ENCODE results near the gene ZBTB16.

DNA sequence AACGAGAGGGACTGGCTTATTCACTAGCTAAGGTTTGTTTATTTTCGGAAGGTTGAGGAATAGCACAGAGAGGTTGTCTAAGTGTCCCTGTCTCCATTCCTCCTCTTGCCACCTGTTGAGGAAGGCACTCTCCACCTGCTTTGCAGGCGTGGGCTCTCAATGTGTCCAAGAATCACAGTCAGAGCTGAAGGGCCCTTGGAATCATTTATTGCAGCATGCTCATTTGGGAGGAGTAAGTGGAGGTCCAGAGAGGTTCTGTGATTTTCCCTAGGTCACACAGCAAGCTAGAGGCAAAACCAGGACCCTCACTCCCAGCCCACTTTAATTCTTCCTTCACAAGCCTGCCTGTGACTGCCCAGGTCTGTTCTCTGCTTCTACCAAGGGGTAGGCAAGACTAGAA lies 21.3 kb downstream of the ZBTB16 start:
- TF ChIP-seq, protein P1, sequence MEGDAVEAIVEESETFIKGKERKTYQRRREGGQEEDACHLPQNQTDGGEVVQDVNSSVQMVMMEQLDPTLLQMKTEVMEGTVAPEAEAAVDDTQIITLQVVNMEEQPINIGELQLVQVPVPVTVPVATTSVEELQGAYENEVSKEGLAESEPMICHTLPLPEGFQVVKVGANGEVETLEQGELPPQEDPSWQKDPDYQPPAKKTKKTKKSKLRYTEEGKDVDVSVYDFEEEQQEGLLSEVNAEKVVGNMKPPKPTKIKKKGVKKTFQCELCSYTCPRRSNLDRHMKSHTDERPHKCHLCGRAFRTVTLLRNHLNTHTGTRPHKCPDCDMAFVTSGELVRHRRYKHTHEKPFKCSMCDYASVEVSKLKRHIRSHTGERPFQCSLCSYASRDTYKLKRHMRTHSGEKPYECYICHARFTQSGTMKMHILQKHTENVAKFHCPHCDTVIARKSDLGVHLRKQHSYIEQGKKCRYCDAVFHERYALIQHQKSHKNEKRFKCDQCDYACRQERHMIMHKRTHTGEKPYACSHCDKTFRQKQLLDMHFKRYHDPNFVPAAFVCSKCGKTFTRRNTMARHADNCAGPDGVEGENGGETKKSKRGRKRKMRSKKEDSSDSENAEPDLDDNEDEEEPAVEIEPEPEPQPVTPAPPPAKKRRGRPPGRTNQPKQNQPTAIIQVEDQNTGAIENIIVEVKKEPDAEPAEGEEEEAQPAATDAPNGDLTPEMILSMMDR (conservative IDR thresholded peaks at IDR 0.05; ENCODE audit: low read depth in 2 of 2): no peak
- TF ChIP-seq EZH2phosphoT487 (IDR thresholded peaks at IDR 0.05; ENCODE audit: unreplicated experiment): no peak
- no peak for TF ChIP-seq POLR2AphosphoS5 (IDR thresholded peaks at IDR 0.05; ENCODE audit: low read depth)
- no peak for TF ChIP-seq EZH2 (IDR thresholded peaks at IDR 0.05; ENCODE audit: low read depth, unreplicated experiment)
- no peak for TF ChIP-seq CREB1 (CRISPR knock-in tag; IDR thresholded peaks at IDR 0.05; ENCODE audit: low read depth)
- TF ChIP-seq, protein P2, sequence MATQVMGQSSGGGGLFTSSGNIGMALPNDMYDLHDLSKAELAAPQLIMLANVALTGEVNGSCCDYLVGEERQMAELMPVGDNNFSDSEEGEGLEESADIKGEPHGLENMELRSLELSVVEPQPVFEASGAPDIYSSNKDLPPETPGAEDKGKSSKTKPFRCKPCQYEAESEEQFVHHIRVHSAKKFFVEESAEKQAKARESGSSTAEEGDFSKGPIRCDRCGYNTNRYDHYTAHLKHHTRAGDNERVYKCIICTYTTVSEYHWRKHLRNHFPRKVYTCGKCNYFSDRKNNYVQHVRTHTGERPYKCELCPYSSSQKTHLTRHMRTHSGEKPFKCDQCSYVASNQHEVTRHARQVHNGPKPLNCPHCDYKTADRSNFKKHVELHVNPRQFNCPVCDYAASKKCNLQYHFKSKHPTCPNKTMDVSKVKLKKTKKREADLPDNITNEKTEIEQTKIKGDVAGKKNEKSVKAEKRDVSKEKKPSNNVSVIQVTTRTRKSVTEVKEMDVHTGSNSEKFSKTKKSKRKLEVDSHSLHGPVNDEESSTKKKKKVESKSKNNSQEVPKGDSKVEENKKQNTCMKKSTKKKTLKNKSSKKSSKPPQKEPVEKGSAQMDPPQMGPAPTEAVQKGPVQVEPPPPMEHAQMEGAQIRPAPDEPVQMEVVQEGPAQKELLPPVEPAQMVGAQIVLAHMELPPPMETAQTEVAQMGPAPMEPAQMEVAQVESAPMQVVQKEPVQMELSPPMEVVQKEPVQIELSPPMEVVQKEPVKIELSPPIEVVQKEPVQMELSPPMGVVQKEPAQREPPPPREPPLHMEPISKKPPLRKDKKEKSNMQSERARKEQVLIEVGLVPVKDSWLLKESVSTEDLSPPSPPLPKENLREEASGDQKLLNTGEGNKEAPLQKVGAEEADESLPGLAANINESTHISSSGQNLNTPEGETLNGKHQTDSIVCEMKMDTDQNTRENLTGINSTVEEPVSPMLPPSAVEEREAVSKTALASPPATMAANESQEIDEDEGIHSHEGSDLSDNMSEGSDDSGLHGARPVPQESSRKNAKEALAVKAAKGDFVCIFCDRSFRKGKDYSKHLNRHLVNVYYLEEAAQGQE (IDR thresholded peaks at IDR 0.05; ENCODE audit: unreplicated experiment): no peak

All from GM23338 (cell line).